H1 (cell line): ENCODE results near the gene SHTN1. TPM values are rescaled to one million over a fixed set of nuclear protein-coding genes. Genes with fewer than 3 reads are reported as not detected.

Source experiments
- BCL11A ChIP-seq, 2 experiments: IDR thresholded peaks; one replicate each; pipeline ENCODE4 v1.6.1; 2011; ENCODE audit warnings: low read depth in 2 of 2, low read length in 2 of 2, mild to moderate bottlenecking in 2 of 2
- CHD7 ChIP-seq: fragments of 300-600 bp; sonication (generic); IDR thresholded peaks from 2 replicates; pipeline ENCODE4 v1.7.1; 2012; ENCODE audit warnings: low read length, moderate library complexity, mild to moderate bottlenecking, inconsistent platforms; ENCODE audit not compliant: insufficient replicate concordance
- EP300 ChIP-seq, 2 experiments: IDR thresholded peaks; 1 replicate in 1 of 2; 2 replicates in 1 of 2; pipeline ENCODE4 v1.6.1; 2011 to 2012; ENCODE audit warnings: low read depth in 2 of 2, low read length in 2 of 2, mild to moderate bottlenecking in 2 of 2, borderline replicate concordance in 1 of 2, inconsistent platforms in 1 of 2, moderate library complexity in 1 of 2
- EZH2 ChIP-seq: fragments of 200-600 bp; sonication (generic); IDR thresholded peaks from 2 replicates; pipeline ENCODE4 v1.7.1; 2012; ENCODE audit warnings: low read depth, mild to moderate bottlenecking, moderate library complexity, low read length, inconsistent platforms; ENCODE audit not compliant: severe bottlenecking
- GABPA ChIP-seq: IDR thresholded peaks from 2 replicates; pipeline ENCODE4 v1.6.1; 2011; ENCODE audit warnings: mild to moderate bottlenecking, low read length, moderate library complexity, borderline replicate concordance; ENCODE audit not compliant: insufficient read depth
- PHF8 ChIP-seq: fragments of 200-600 bp; sonication (generic); conservative IDR thresholded peaks from 2 replicates; pipeline ENCODE4 v1.7.1; 2012; ENCODE audit warnings: low read depth, mild to moderate bottlenecking, inconsistent platforms, low read length, moderate library complexity
- POLR2A ChIP-seq, 2 experiments: IDR thresholded peaks; 1 replicate in 1 of 2; 2 replicates in 1 of 2; pipeline ENCODE4 v1.6.1; 2011; ENCODE audit warnings: low read depth in 2 of 2, low read length in 2 of 2, mild to moderate bottlenecking in 2 of 2; ENCODE audit errors: control extremely low read depth in 1 of 2
- POU5F1 ChIP-seq: IDR thresholded peaks from 2 replicates; pipeline ENCODE4 v1.6.1; 2011; ENCODE audit warnings: low read depth, mild to moderate bottlenecking, low read length, moderate library complexity
- RAD21 ChIP-seq, 2 experiments: IDR thresholded peaks in 1 of 2; conservative IDR thresholded peaks in 1 of 2; 2 replicates each; pipeline ENCODE4 v1.6.1; 2011; ENCODE audit warnings: low read depth in 2 of 2, low read length in 2 of 2, improper control_type of control experiment in 1 of 2, inconsistent platforms in 1 of 2, mild to moderate bottlenecking in 1 of 2, moderate library complexity in 1 of 2
- TAF1 ChIP-seq: IDR thresholded peaks from 2 replicates; pipeline ENCODE4 v1.6.1; 2011; ENCODE audit warnings: mild to moderate bottlenecking, low read depth, low read length
- TEAD4 ChIP-seq: IDR thresholded peaks from 2 replicates; pipeline ENCODE4 v1.6.1; 2012; ENCODE audit warnings: low read depth, low read length, inconsistent platforms, mixed read lengths
- ZNF274 ChIP-seq: IDR thresholded peaks from 2 replicates; pipeline ENCODE4 v1.7.0; 2012; ENCODE audit warnings: low read length, borderline replicate concordance; ENCODE audit errors: extremely low read depth
- polyA plus RNA-seq, 7 experiments: library from polyadenylated mRNA; depleted of rRNA in 3 of 7; stranded (reverse) in 5 of 7; unstranded in 2 of 7; fragments of >200 nt in 5 of 7; fragments of 200-250 nt in 2 of 7; gene quantifications; 1 replicate in 5 of 7; 2 replicates in 1 of 7; 4 replicates in 1 of 7; pipeline versions ENCODE4 v1.2.1 to v1.2.3, GENCODE V29; 2011 to 2013; ENCODE audit warnings: missing spikeins in 2 of 7, mixed read lengths in 2 of 7
- total RNA-seq: library from RNA; stranded (reverse); fragmentation: NEBNext Ultra II Directional; extraction: Animal tissue kit (Norgen Biotek cat#: 25700); gene quantifications from 2 replicates; pipeline ENCODE4 v1.2.1, GENCODE V29; 2021

Gene SHTN1
- total and polyA plus RNA-seq, 2 of the 8 experiments (the other 6 are each of a cell fraction or from before 2014, with no cell fraction given) = 3.3 to 12.7 TPM

- no peak for TF ChIP-seq CHD7
- no peak for TF ChIP-seq POU5F1
- TF ChIP-seq ZNF274 = no peak
- no peak for TF ChIP-seq TEAD4
- no peak for TF ChIP-seq PHF8
- TF ChIP-seq RAD21 (IDR thresholded peaks at IDR 0.05 in 1 of 2, conservative IDR thresholded peaks at IDR 0.05 in 1 of 2; ENCODE audit: low read depth in 2 of 2, low read length in 2 of 2) = no peak
- TF ChIP-seq TAF1 = no peak
- no peak for TF ChIP-seq GABPA
- no peak for TF ChIP-seq POLR2A (IDR thresholded peaks at IDR 0.05; ENCODE audit: control extremely low read depth in 1 of 2, low read depth in 2 of 2, low read length in 2 of 2)
- no peak for TF ChIP-seq EP300 (IDR thresholded peaks at IDR 0.05; ENCODE audit: borderline replicate concordance in 1 of 2, low read depth in 2 of 2, low read length in 2 of 2)
- TF ChIP-seq BCL11A (IDR thresholded peaks at IDR 0.05; ENCODE audit: low read depth in 2 of 2, low read length in 2 of 2) = no peak
- no peak for TF ChIP-seq EZH2
Observed at GRCh38 chr10:117016266-117016665, 11.3 kb upstream of the SHTN1 start (continued).
